ENCODE results near the gene AHDC1.

GRCh38 chr1:27509127-27510080 is 94.5 kb downstream of the AHDC1 start:
- no peak for TF ChIP-seq CTCF (IDR thresholded peaks at IDR 0.05)
- TF ChIP-seq POLR2A (IDR thresholded peaks at IDR 0.05) = no peak

Measured in ovary (tissue), 3 donors.